Measurements from ENCODE around the gene CFH.
A peak's percentile ranks its signal among the peaks of the same experiment; 100 is the strongest.
"Not testable (repeated sequence)": the region's sequence is repeated elsewhere in the genome, so short reads cannot be mapped to it uniquely, and the experiment has no call there.

CFH gene

GRCh38 chr1:196651637-196652215 lies at the start of gene CFH:
Gene CFH (plus strand): TSS chr1:196652043. CDS start chr1:196652118, 75 bp downstream.
- FAIRE-seq (no peak), DNase-seq (ENCODE audit: low spot score) (peak; percentile 15)

- no peak for DNase-seq (ENCODE audit: low spot score)
- no peak for FAIRE-seq
These were observed 48.2 kb upstream of the CFH start for GRCh38 chr1:196603651-196604050.

- FAIRE-seq (no peak), DNase-seq (ENCODE audit: low spot score) (peak; percentile 4)
These were observed 43.9 kb upstream of the CFH start for GRCh38 chr1:196607981-196608380.

GRCh38 chr1:196608390-196609369 lies 43.2 kb upstream of the CFH start, which contains the start of gene KCNT2:
Gene KCNT2 (minus strand): TSS chr1:196608440. CDS start chr1:196608309, 131 bp downstream.
- DNase-seq (ENCODE audit: low spot score) (peak; percentile 28), FAIRE-seq (no peak)

- FAIRE-seq: no peak
- DNase-seq (ENCODE audit: low spot score): no peak
These were observed 42.5 kb upstream of the CFH start for GRCh38 chr1:196609370-196609737.

- FAIRE-seq: no peak
- DNase-seq (ENCODE audit: low spot score): no peak
These were observed 40.0 kb upstream of the CFH start for GRCh38 chr1:196611873-196612272.

- FAIRE-seq: no peak
These were observed 32.1 kb upstream of the CFH start for GRCh38 chr1:196619721-196620120.

GRCh38 chr1:196623079-196623478 lies 28.8 kb upstream of the CFH start:
- DNase-seq (ENCODE audit: low spot score) (no peak), FAIRE-seq (no peak)

More at GRCh38 chr1:196619721-196620120, 32.1 kb upstream of the CFH start:
- DNase-seq (ENCODE audit: low spot score): no peak

- FAIRE-seq (no peak), DNase-seq (ENCODE audit: low spot score) (no peak)
These were observed 23.0 kb upstream of the CFH start for GRCh38 chr1:196628838-196629237.

- no peak for DNase-seq (ENCODE audit: low spot score)
- no peak for FAIRE-seq
These were observed 14.2 kb upstream of the CFH start for GRCh38 chr1:196637606-196638005.

- DNase-seq (ENCODE audit: low spot score): no peak
- FAIRE-seq: no peak
These were observed 13.4 kb upstream of the CFH start for GRCh38 chr1:196638466-196638865.

GRCh38 chr1:196639291-196639690 lies 12.6 kb upstream of the CFH start:
- not testable (repeated sequence) for FAIRE-seq; DNase-seq (ENCODE audit: low spot score)

- DNase-seq (ENCODE audit: low spot score) (no peak), FAIRE-seq (no peak)
These were observed 10.9 kb upstream of the CFH start for GRCh38 chr1:196640976-196641375.

GRCh38 chr1:196649990-196650389 lies 1.9 kb upstream of the CFH start:
- FAIRE-seq: no peak
- DNase-seq (ENCODE audit: low spot score): no peak

GRCh38 chr1:196650403-196650802 lies 1.4 kb upstream of the CFH start:
- DNase-seq (ENCODE audit: low spot score) (no peak), FAIRE-seq (no peak)

- FAIRE-seq (no peak), DNase-seq (ENCODE audit: low spot score) (no peak)
These were observed 764 bp upstream of the CFH start for GRCh38 chr1:196651079-196651478.

GRCh38 chr1:196654271-196654670 lies 2.4 kb downstream of the CFH start:
- no peak for FAIRE-seq
- no peak for DNase-seq (ENCODE audit: low spot score)

GRCh38 chr1:196655071-196655470 lies 3.2 kb downstream of the CFH start:
- no peak for DNase-seq (ENCODE audit: low spot score)
- FAIRE-seq: no peak

- DNase-seq (ENCODE audit: low spot score) (no peak), FAIRE-seq (no peak)
These were observed 3.7 kb downstream of the CFH start for GRCh38 chr1:196655494-196655893.

- FAIRE-seq (no peak), DNase-seq (ENCODE audit: low spot score) (no peak)
These were observed 7.6 kb downstream of the CFH start for GRCh38 chr1:196659471-196659870.

GRCh38 chr1:196660272-196660671 lies 8.4 kb downstream of the CFH start:
- DNase-seq (ENCODE audit: low spot score) (no peak), FAIRE-seq (no peak)

GRCh38 chr1:196660852-196661251 lies 9.0 kb downstream of the CFH start:
- no peak for DNase-seq (ENCODE audit: low spot score)
- no peak for FAIRE-seq

GRCh38 chr1:196661345-196661744 lies 9.5 kb downstream of the CFH start:
- FAIRE-seq (no peak), DNase-seq (ENCODE audit: low spot score) (no peak)
